SK-MEL-5 (cell line): ENCODE measurements around the gene UBE2J2. TPM values are rescaled to one million over a fixed set of nuclear protein-coding genes. Genes with fewer than 3 reads are reported as not detected.

Experiments
- DNase-seq: peaks from one replicate; pipeline ENCODE4 v3.0.0-alpha.2; 2016; ENCODE audit warnings: low read depth, low spot score
- in situ Hi-C: cut with HindIII; loops from 2 replicates; pipeline ENCODE4 v1.10.0; 2016; ENCODE audit warnings: low sequenced_read_pairs, high pct_unique_total_duplicates, low pct_unique_long_range_greater_than_20kb
- total RNA-seq: library from RNA; depleted of rRNA; stranded (reverse); fragments of >200 nt; shearing (Covaris generic); gene quantifications from 2 replicates; pipeline ENCODE4 v1.2.3, GENCODE V29; 2014

The UBE2J2 gene
- total RNA-seq, 1 experiment from 2014 or later, result 37.8 TPM

- DNase-seq, result no peak
- in situ Hi-C loops, result no loop called here
These were observed 58.5 kb downstream of the UBE2J2 start for GRCh38 chr1:1215080-1215676.

GRCh38 chr1:1213345-1214265 lies 60.0 kb downstream of the UBE2J2 start, which contains the start of gene TNFRSF4:
TNFRSF4 (minus strand) TSS chr1:1214153; CDS start chr1:1214127, 26 bp downstream.
- no peak for DNase-seq

GRCh38 chr1:1212780-1213344 lies 60.8 kb downstream of the UBE2J2 start:
- in situ Hi-C loops, result no loop called here

More at GRCh38 chr1:1213345-1214265, 60.0 kb downstream of the UBE2J2 start, which contains the start of gene TNFRSF4:
- in situ Hi-C loops, result no loop called here

GRCh38 chr1:1211541-1212441 lies 61.9 kb downstream of the UBE2J2 start:
- in situ Hi-C loops, result no loop called here
- no peak for DNase-seq

More at GRCh38 chr1:1212780-1213344, 60.8 kb downstream of the UBE2J2 start:
- no peak for DNase-seq

GRCh38 chr1:1210726-1211540 lies 62.7 kb downstream of the UBE2J2 start:
- in situ Hi-C loops, result no loop called here
- DNase-seq, result no peak

- in situ Hi-C loops, result no loop called here
- DNase-seq, result no peak
These were observed 64.8 kb downstream of the UBE2J2 start for GRCh38 chr1:1208713-1209433.

GRCh38 chr1:1207571-1207892 lies 66.1 kb downstream of the UBE2J2 start:
- in situ Hi-C loops, result no loop called here
- no peak for DNase-seq

GRCh38 chr1:1206966-1207531 lies 66.6 kb downstream of the UBE2J2 start:
- DNase-seq, result no peak
- in situ Hi-C loops, result no loop called here

GRCh38 chr1:1206376-1206965 lies 67.2 kb downstream of the UBE2J2 start, which contains the start of gene TNFRSF18:
TNFRSF18 (minus strand) TSS chr1:1206592; CDS start chr1:1206571, 21 bp downstream.
- no peak for DNase-seq
- in situ Hi-C loops, result no loop called here

GRCh38 chr1:1205769-1206375 lies 67.8 kb downstream of the UBE2J2 start:
- in situ Hi-C loops, result no loop called here
- DNase-seq, result no peak

GRCh38 chr1:1204998-1205768 lies 68.5 kb downstream of the UBE2J2 start:
- no peak for DNase-seq
- in situ Hi-C loops, result no loop called here

- no peak for DNase-seq
- in situ Hi-C loops, result no loop called here
These were observed 69.2 kb downstream of the UBE2J2 start for GRCh38 chr1:1204425-1204920.
